Peyer's patch (tissue), 4 donors: ENCODE results near the gene LARGE2.

Experiments
- POLR2A ChIP-seq, 2 donors: fragments of 450-650 bp; IDR thresholded peaks; one replicate each; pipeline ENCODE4 v1.5.1; 2017; ENCODE audit warnings: antibody characterized with exemption in 2 of 2, mild to moderate bottlenecking in 2 of 2, moderate library complexity in 2 of 2
- TF ChIP-seq, protein P1 (sequence below), 6 experiments: fragments of 450-650 bp in 4 of 6; fragments of 200-600 bp in 2 of 6; sonication (generic) in 1 of 6; IDR thresholded peaks; one replicate each; pipeline ENCODE4 v1.5.1; 2017 to 2019; ENCODE audit warnings: antibody characterized with exemption in 6 of 6, mild to moderate bottlenecking in 3 of 6, moderate library complexity in 1 of 6

DNA sequence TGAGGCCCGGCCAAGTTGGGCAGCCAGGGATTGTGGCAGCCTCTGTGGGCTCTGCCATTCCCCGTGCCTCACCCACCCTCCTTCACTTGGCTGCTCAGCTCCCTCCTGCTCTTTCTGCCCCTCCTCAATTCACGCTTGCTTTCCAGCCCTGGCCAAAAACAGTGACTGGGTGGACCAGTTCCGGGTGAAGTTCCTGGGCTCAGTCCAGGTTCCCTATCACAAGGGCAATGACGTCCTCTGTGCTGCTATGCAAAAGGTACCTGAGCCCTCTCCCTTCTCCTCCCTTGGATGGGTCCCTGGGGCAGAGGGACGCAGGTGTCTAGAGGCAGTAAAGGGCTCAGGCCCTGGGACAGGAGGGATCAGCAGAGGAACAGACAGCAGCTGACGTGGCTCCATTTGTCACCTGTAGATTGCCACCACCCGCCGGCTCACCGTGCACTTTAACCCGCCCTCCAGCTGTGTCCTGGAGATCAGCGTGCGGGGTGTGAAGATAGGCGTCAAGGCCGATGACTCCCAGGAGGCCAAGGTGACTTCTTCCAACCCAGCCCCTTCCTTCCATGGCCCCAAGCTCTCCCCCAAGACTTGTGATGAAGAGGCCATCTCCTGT, 18.0 kb upstream of the LARGE2 start:
- TF ChIP-seq, protein P1, sequence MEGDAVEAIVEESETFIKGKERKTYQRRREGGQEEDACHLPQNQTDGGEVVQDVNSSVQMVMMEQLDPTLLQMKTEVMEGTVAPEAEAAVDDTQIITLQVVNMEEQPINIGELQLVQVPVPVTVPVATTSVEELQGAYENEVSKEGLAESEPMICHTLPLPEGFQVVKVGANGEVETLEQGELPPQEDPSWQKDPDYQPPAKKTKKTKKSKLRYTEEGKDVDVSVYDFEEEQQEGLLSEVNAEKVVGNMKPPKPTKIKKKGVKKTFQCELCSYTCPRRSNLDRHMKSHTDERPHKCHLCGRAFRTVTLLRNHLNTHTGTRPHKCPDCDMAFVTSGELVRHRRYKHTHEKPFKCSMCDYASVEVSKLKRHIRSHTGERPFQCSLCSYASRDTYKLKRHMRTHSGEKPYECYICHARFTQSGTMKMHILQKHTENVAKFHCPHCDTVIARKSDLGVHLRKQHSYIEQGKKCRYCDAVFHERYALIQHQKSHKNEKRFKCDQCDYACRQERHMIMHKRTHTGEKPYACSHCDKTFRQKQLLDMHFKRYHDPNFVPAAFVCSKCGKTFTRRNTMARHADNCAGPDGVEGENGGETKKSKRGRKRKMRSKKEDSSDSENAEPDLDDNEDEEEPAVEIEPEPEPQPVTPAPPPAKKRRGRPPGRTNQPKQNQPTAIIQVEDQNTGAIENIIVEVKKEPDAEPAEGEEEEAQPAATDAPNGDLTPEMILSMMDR (IDR thresholded peaks at IDR 0.05) = no peak
- no peak for TF ChIP-seq POLR2A (IDR thresholded peaks at IDR 0.05)
